HG03558 (cell line): ENCODE data around the gene TMEM37.

Source experiments
- ATAC-seq: cut with Tn5 transposase; IDR thresholded peaks from one replicate; pipeline ENCODE4 v1.9.1; 2021; ENCODE audit warnings: moderate number of reproducible peaks; ENCODE audit not compliant: unreplicated experiment; ENCODE audit errors: extremely low read depth

Gene TMEM37

GRCh38 chr2:119475225-119475856 is 43.7 kb downstream of the TMEM37 start:
- ATAC-seq, result no peak

DNA sequence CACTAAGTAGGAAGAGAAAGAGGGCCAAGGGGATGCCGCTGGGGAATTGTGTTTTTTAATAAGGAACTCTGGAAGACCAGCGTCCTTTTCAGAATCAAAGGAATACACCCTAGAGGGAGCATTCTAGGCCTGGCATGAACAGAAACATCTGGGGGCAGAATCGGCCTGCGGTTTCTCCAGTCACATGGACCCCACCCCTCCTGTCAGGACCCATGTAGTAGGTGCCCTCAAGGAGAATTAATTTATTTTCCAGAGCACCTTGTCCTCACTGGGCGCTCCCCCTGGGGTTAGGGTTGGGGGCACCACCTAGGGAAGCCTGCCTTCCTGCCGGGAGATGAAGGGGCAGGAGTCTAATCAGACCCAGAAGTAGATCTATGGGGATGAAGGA is 44.2 kb downstream of the TMEM37 start:
- no peak for ATAC-seq

DNA sequence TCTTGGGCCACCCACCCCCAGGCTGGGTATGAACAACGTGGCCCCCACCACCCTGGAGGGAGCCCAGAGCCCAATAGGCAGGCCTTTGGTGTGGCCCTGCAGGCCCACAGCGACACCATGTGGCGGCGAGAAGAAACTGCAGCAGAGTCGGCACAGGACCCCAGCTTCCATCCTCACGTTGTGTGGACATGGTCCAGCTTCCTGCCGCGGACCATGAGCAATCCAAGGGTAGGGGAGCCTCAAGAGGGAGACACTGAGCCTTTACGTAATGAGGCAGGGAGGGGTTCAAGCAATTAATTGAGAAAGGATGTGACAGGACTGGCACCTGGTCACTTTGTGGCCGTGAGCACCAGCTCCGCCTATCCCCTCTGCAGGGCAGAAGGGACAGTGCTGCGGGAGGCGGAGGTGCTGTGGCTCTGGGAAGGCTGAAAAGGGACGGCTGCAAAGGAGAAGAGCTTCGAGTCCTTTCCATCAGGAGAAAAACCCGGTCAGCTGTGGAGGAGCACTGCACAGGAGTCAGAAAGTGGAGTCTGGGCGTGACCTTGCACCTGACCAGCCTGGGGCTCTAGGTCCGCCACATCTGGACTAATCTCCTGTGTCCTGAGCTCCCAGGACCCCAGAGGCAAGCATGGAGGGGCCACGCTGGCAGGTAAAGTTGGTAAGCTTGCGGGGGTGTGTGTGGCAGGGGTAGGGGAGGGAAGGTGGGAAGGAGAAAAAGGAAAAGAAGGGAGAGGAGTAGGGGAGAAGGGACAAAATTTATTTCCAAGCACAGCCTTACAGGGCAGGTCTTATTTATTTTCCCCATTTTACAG is 44.9 kb downstream of the TMEM37 start:
- no peak for ATAC-seq

- no peak for ATAC-seq
Observed at GRCh38 chr2:119477113-119477505, 45.5 kb downstream of the TMEM37 start.

GRCh38 chr2:119478188-119478977 is 46.7 kb downstream of the TMEM37 start:
- ATAC-seq, result no peak

DNA sequence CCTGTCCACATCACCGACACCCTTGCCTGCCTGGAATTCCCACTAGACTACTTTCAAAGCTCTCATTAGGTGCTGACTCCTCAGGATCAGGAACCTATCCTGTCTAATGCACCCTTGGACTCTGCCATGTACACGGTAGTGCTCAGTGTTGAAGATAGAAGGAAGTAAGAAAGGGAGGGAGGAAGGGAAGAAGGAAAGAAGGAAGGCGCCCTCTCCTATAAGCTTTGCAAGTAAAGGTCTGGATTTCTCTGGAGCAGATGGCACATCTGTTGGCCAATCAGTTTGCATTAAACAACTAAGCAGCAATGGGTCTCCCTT is 47.3 kb downstream of the TMEM37 start:
- no peak for ATAC-seq

GRCh38 chr2:119480184-119480583 is 48.5 kb downstream of the TMEM37 start:
- ATAC-seq, result no peak

DNA sequence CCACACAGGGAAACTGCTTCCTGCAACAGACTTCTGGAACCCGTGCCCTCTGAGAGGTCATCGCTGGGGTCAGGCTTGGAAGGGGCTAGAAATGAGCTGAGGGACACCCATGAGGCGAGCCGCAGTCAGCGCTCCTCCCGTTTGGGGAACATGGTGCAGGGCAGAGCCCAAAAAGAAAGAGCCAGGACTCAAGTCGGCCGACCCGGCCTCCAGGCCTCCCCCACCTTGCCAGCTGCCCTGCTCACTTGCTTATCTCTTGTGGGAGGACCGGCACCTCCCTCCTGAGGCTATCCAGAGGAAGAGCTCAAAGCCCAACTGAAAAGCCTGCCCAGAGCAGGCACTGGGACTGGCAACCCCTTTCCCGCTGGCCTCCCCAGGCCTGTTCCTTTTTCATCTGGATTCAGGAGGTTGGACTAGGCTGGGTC is 49.1 kb downstream of the TMEM37 start:
- no peak for ATAC-seq

DNA sequence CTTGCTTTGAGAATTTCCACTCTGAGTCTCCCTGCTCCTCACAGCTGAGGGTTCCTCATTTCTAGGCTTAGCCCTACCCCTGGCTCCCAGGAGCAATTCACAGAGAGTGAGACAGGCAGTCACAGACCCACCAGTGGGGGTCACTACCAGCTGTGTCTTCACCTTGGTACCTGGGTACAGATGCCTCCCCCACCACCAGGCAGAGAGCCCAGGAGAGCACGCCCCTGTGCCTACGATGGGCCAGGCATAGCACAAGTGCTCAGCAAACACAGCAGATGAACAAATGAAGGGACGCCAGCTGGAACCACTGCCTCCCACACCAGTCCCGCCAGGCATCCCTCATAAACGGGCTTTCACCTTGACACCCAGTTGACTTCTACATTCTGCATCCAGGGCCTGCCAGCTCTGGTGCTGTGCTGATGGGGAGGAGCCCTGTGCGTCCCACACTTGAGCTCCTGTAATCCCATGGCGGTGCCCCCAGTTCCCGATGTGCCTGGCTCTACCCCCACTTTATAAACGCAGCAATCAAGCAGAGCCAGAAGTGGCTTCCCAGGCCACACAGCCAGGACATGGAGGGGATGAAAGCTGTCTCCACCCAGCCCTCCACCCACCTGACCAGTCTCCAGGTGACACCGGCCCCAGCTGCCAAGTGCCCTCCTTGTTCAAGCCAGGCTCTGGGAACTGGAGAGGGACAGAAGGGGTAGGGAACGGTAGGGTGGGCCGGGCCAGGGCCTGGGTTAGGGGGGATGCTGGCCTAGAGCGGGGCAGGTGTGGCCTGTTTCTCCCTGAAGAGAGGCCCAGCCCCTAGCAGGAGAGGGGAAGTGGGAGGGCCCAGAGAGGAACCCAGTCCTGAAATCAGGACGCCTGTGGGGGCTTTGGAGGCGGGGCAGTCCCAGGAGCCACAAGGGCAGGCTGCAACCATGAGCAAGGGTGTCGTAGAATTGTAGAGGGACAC is 50.1 kb downstream of the TMEM37 start:
- no peak for ATAC-seq

- ATAC-seq, result no peak
Observed at GRCh38 chr2:119482481-119483394, 51.1 kb downstream of the TMEM37 start.

- ATAC-seq, result no peak
Observed at GRCh38 chr2:119483395-119483753, 51.7 kb downstream of the TMEM37 start.

DNA sequence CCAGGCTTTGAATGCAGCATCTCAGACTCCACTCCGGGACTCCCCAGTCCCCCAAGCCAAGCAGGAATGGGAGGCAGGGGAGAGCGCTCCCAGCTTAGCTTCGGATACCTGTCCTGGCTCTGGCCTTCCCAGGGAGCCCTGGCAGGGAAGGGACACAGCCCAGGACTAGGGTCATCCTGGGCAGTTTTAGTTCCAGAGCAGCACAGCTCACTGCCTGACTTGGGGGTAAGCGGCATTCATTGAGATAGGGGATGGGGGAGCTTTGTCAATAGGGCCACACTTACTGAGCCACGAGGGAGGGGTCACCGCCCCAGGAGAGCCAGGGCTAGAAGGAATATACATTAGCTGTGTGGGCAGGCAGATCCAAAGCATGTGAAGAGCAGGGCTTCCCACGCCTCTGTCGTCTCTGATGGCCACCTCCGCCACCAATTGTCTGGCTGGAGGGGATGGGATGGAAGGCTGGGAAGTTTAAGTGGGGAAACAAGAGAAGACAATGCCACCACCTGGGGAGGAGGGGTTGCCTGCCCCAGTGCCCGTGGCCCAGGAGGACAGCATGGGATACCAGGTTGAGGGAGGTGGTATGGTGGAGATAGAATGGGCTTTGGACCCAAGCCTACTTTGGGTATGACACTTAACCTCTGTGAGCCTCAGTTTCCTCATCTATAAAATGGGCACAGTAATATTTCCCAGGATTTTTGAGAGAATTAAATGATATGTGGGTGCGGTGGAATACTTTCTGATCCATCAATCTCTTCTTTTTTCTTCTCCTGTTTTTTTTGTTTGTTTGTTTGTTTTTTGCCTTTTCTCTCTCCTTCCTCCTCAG is 52.5 kb downstream of the TMEM37 start:
- no peak for ATAC-seq

DNA sequence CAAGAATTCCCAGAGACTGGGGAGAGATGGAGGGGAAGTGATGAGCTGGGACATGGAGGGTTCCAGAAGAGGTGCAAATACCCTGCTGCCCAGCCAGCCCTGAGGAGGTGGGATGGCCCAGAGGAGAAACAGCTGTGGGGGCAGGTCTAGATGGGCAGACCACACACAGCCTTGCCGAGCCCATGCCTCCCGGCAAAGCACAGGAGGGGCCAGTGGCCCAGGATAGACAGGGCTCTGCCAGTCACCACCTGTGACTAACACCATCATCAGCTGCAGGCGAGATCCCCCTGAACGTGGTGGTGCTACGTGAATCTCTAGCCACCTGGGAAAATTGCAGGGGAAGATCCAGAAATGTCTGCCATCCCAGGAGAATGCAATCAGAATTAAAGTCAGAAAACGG is 53.2 kb downstream of the TMEM37 start:
- no peak for ATAC-seq

- no peak for ATAC-seq
Observed at GRCh38 chr2:119485336-119486110, 53.9 kb downstream of the TMEM37 start.

GRCh38 chr2:119486196-119486827 is 54.7 kb downstream of the TMEM37 start:
- ATAC-seq, result no peak

- no peak for ATAC-seq
Observed at GRCh38 chr2:119486886-119487285, 55.2 kb downstream of the TMEM37 start.
